ENCODE results near the gene ITGB3.

- TF ChIP-seq, protein P1, sequence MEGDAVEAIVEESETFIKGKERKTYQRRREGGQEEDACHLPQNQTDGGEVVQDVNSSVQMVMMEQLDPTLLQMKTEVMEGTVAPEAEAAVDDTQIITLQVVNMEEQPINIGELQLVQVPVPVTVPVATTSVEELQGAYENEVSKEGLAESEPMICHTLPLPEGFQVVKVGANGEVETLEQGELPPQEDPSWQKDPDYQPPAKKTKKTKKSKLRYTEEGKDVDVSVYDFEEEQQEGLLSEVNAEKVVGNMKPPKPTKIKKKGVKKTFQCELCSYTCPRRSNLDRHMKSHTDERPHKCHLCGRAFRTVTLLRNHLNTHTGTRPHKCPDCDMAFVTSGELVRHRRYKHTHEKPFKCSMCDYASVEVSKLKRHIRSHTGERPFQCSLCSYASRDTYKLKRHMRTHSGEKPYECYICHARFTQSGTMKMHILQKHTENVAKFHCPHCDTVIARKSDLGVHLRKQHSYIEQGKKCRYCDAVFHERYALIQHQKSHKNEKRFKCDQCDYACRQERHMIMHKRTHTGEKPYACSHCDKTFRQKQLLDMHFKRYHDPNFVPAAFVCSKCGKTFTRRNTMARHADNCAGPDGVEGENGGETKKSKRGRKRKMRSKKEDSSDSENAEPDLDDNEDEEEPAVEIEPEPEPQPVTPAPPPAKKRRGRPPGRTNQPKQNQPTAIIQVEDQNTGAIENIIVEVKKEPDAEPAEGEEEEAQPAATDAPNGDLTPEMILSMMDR (IDR thresholded peaks at IDR 0.05): no peak
- no peak for TF ChIP-seq POLR2AphosphoS5 (IDR thresholded peaks at IDR 0.05)
Observed at GRCh38 chr17:47272491-47272890, 18.9 kb downstream of the ITGB3 start.
